ENCODE results near the gene ENOSF1. TPM values are rescaled to one million over a fixed set of nuclear protein-coding genes. Genes with fewer than 3 reads are reported as not detected.

The ENOSF1 gene
- total RNA-seq, result 16.6 and 25.1 TPM in 2 replicates

GRCh38 chr18:712401-713134 is at the start of gene ENOSF1:
Gene ENOSF1 (minus strand): TSS chr18:712630. CDS start chr18:712587, 43 bp downstream.

GRCh38 chr18:657311-658000 is 55.0 kb downstream of the ENOSF1 start, which contains the start of gene TYMS:
Gene TYMS (plus strand): TSS chr18:657653. CDS start chr18:657743, 90 bp downstream.

Other genes starting within 250 kb of the ENOSF1 start
- gene COLEC12, start 211.9 kb downstream of the ENOSF1 start, total RNA-seq, result under 0.01 and 0.24 TPM in 2 replicates
- not detected in 2 replicates for gene CETN1, start 132.2 kb downstream of the ENOSF1 start, total RNA-seq
- gene CLUL1, start 115.6 kb downstream of the ENOSF1 start, total RNA-seq, result not detected in 2 replicates
- 6.7 and 10.0 TPM in 2 replicates for gene TYMS, start 55.0 kb downstream of the ENOSF1 start, total RNA-seq
- gene YES1, start 99.6 kb upstream of the ENOSF1 start, total RNA-seq, result 274 and 298 TPM in 2 replicates
- gene ADCYAP1, start 192.2 kb upstream of the ENOSF1 start, total RNA-seq, result not detected in 2 replicates